Mononuclear cell (primary cell): ENCODE data around the gene PARS2. TPM values are rescaled to one million over a fixed set of nuclear protein-coding genes. Genes with fewer than 3 reads are reported as not detected.
"Not testable (repeated sequence)": the region's sequence is repeated elsewhere in the genome, so short reads cannot be mapped to it uniquely, and the experiment has no call there.

Source experiments
- H3K27me3 ChIP-seq: 2 replicates; pipeline ENCODE4 v1.6.0; 2011; ENCODE audit warnings: low read length, control low read depth; ENCODE audit not compliant: insufficient read depth
- H3K4me1 ChIP-seq: 2 replicates; pipeline ENCODE4 v1.5.1; 2011; ENCODE audit warnings: mild to moderate bottlenecking, low read length, control low read depth; ENCODE audit not compliant: insufficient read depth
- H3K4me3 ChIP-seq: 2 replicates; pipeline ENCODE4 v1.5.1; 2011; ENCODE audit warnings: mild to moderate bottlenecking, low read length, moderate library complexity
- H3K9me3 ChIP-seq: 2 replicates; pipeline ENCODE4 v1.5.1; 2011; ENCODE audit warnings: low read depth, mild to moderate bottlenecking, control low read depth, low read length
- total RNA-seq: library from RNA; depleted of rRNA; stranded (reverse); fragments of >200 nt; gene quantifications from one replicate; pipeline ENCODE4 v1.2.3, GENCODE V29; 2012

The PARS2 gene
- total RNA-seq, 1 donor, result 0.10 TPM

- H3K4me3 ChIP-seq, result no peak overlapping the region
- H3K9me3 ChIP-seq, result no peaks in the 10 kb centered on the region
- no peaks in the 10 kb centered on the region for H3K4me1 ChIP-seq
- H3K27me3 ChIP-seq, result no peaks in the 10 kb centered on the region
These were observed 24.1 kb upstream of the PARS2 start for GRCh38 chr1:54788459-54788858.

GRCh38 chr1:54787604-54788003 lies 23.3 kb upstream of the PARS2 start:
- H3K4me1 ChIP-seq, result no peaks in the 10 kb centered on the region
- H3K27me3 ChIP-seq, result no peaks in the 10 kb centered on the region
- no peak overlapping the region for H3K4me3 ChIP-seq
- no peaks in the 10 kb centered on the region for H3K9me3 ChIP-seq

- Histone ChIP-seq H3K4me1 (no peaks in the 10 kb centered on the region), H3K4me3 (no peak overlapping the region), H3K9me3 (no peaks in the 10 kb centered on the region), H3K27me3 (no peaks in the 10 kb centered on the region)
These were observed 22.5 kb upstream of the PARS2 start for GRCh38 chr1:54786778-54787177.

- Histone ChIP-seq H3K9me3 (no peaks in the 10 kb centered on the region), H3K4me1 (no peaks in the 10 kb centered on the region), H3K27me3 (no peaks in the 10 kb centered on the region), H3K4me3 (no peak overlapping the region)
These were observed 19.7 kb upstream of the PARS2 start for GRCh38 chr1:54784066-54784465.

- Histone ChIP-seq H3K27me3 (no peaks in the 10 kb centered on the region), H3K9me3 (no peaks in the 10 kb centered on the region), H3K4me3 (no peak overlapping the region), H3K4me1 (no peaks in the 10 kb centered on the region)
These were observed 18.3 kb upstream of the PARS2 start for GRCh38 chr1:54782588-54782987.

- H3K4me1 ChIP-seq, result no peaks in the 10 kb centered on the region
- no peaks in the 10 kb centered on the region for H3K27me3 ChIP-seq
- H3K9me3 ChIP-seq, result no peaks in the 10 kb centered on the region
- no peak overlapping the region for H3K4me3 ChIP-seq
These were observed 17.8 kb upstream of the PARS2 start for GRCh38 chr1:54782156-54782555.

- Histone ChIP-seq H3K27me3 (no peaks in the 10 kb centered on the region), H3K9me3 (no peaks in the 10 kb centered on the region), H3K4me3 (no peak overlapping the region), H3K4me1 (no peaks in the 10 kb centered on the region)
These were observed 16.9 kb upstream of the PARS2 start for GRCh38 chr1:54781023-54781723.

GRCh38 chr1:54777431-54777830 lies 13.1 kb upstream of the PARS2 start:
- Histone ChIP-seq H3K4me3 (no peak overlapping the region), H3K4me1 (no peaks in the 10 kb centered on the region), H3K9me3 (no peaks in the 10 kb centered on the region), H3K27me3 (no peaks in the 10 kb centered on the region)

GRCh38 chr1:54777011-54777410 lies 12.7 kb upstream of the PARS2 start:
- H3K4me3 ChIP-seq, result no peak overlapping the region
- no peaks in the 10 kb centered on the region for H3K4me1 ChIP-seq
- no peaks in the 10 kb centered on the region for H3K27me3 ChIP-seq
- no peaks in the 10 kb centered on the region for H3K9me3 ChIP-seq

- not testable (repeated sequence) for H3K4me1 ChIP-seq, H3K9me3 ChIP-seq, H3K4me3 ChIP-seq, H3K27me3 ChIP-seq
These were observed 11.8 kb upstream of the PARS2 start for GRCh38 chr1:54775828-54776721.

GRCh38 chr1:54774820-54775498 lies 10.6 kb upstream of the PARS2 start:
- no peak overlapping the region for H3K4me3 ChIP-seq
- no peaks in the 10 kb centered on the region for H3K4me1 ChIP-seq
- no peaks in the 10 kb centered on the region for H3K9me3 ChIP-seq
- H3K27me3 ChIP-seq, result no peaks in the 10 kb centered on the region

GRCh38 chr1:54772951-54773350 lies 8.6 kb upstream of the PARS2 start:
- Histone ChIP-seq H3K9me3 (no peaks in the 10 kb centered on the region), H3K27me3 (no peaks in the 10 kb centered on the region), H3K4me3 (no peak overlapping the region), H3K4me1 (no peaks in the 10 kb centered on the region)

- Histone ChIP-seq H3K4me3 (no peak overlapping the region), H3K9me3 (no peaks in the 10 kb centered on the region), H3K4me1 (peaks cover 14% of the 10 kb centered on the region), H3K27me3 (no peaks in the 10 kb centered on the region)
These were observed 3.8 kb upstream of the PARS2 start for GRCh38 chr1:54768093-54768492.

GRCh38 chr1:54767526-54767925 lies 3.2 kb upstream of the PARS2 start:
- H3K4me1 ChIP-seq, result peaks cover 14% of the 10 kb centered on the region

GRCh38 chr1:54766726-54767125 lies 2.4 kb upstream of the PARS2 start:
- Histone ChIP-seq H3K27me3 (no peaks in the 10 kb centered on the region), H3K9me3 (no peaks in the 10 kb centered on the region), H3K4me3 (no peak overlapping the region), H3K4me1 (peaks cover 14% of the 10 kb centered on the region)

More at GRCh38 chr1:54767526-54767925, 3.2 kb upstream of the PARS2 start:
- Histone ChIP-seq H3K9me3 (no peaks in the 10 kb centered on the region), H3K27me3 (no peaks in the 10 kb centered on the region), H3K4me3 (no peak overlapping the region)
